K562 (cell line): ENCODE measurements around the gene CGB8. TPM values are rescaled to one million over a fixed set of nuclear protein-coding genes. Genes with fewer than 3 reads are reported as not detected.
A peak's percentile ranks its signal among the peaks of the same experiment; 100 is the strongest.

Experiments used
- FOSL1 ChIP-seq: fragments of 200-800 bp; sonication (Bioruptor generic); conservative IDR thresholded peaks from 2 replicates; pipeline ENCODE4 v1.6.1; 2016; ENCODE audit warnings: missing genetic modification characterization, missing compliant biosample characterization
- ID3 ChIP-seq, 2 experiments: fragments of 250-450 bp in 1 of 2; fragments of 450-650 bp in 1 of 2; sonication (Bioruptor Pico) in 1 of 2; IDR thresholded peaks; 2 replicates each; pipeline versions ENCODE4 v1.6.1 to v1.8.0; 2016 to 2021; ENCODE audit warnings: mild to moderate bottlenecking in 2 of 2, moderate library complexity in 2 of 2, missing compliant biosample characterization in 1 of 2, missing genetic modification characterization in 1 of 2
- KDM1A ChIP-seq, 2 experiments: fragments of 450-650 bp; IDR thresholded peaks; 2 replicates each; pipeline ENCODE4 v1.6.1; 2016; ENCODE audit warnings: mild to moderate bottlenecking in 2 of 2
- MAFG ChIP-seq: fragments of 450-650 bp; conservative IDR thresholded peaks from 2 replicates; pipeline ENCODE4 v1.6.1; 2016; ENCODE audit warnings: missing genetic modification characterization, missing compliant biosample characterization
- MAX ChIP-seq: sonication (generic); formaldehyde crosslinking; IDR thresholded peaks from 2 replicates; pipeline ENCODE4 v1.9.0; 2022; ENCODE audit warnings: mild to moderate bottlenecking, missing genetic modification reagents
- NR2C2 ChIP-seq, 2 experiments: fragments of 200-800 bp in 1 of 2; sonication (Bioruptor generic) in 1 of 2; sonication (generic) in 1 of 2; formaldehyde crosslinking in 1 of 2; IDR thresholded peaks; 2 replicates each; pipeline versions ENCODE4 v1.6.1 to v1.8.0; 2016 to 2022; ENCODE audit warnings: mild to moderate bottlenecking in 1 of 2, missing compliant biosample characterization in 1 of 2, missing genetic modification characterization in 1 of 2, missing genetic modification reagents in 1 of 2
- NR2F6 ChIP-seq: fragments of 450-650 bp; formaldehyde crosslinking; IDR thresholded peaks from 2 replicates; pipeline ENCODE4 v1.4.0; 2020; ENCODE audit warnings: mild to moderate bottlenecking
- PCBP1 ChIP-seq: fragments of 200-400 bp; formaldehyde crosslinking; IDR thresholded peaks from 2 replicates; pipeline ENCODE4 v1.6.1; 2018; ENCODE audit warnings: mild to moderate bottlenecking, low read depth, low read length; ENCODE audit not compliant: poor library complexity, severe bottlenecking
- POU5F1 ChIP-seq: fragments of 150-350 bp; IDR thresholded peaks from 2 replicates; pipeline ENCODE4 v1.6.1; 2014; ENCODE audit warnings: borderline replicate concordance, low read length, low read depth, mild to moderate bottlenecking; ENCODE audit not compliant: partially characterized antibody
- SAFB ChIP-seq: fragments of 200-400 bp; formaldehyde crosslinking; IDR thresholded peaks from 2 replicates; pipeline ENCODE4 v1.6.1; 2017; ENCODE audit warnings: low read depth, low read length, borderline replicate concordance
- SIN3B ChIP-seq: fragments of 450-650 bp; IDR thresholded peaks from 2 replicates; pipeline ENCODE4 v1.6.1; 2017; ENCODE audit warnings: low read depth, mild to moderate bottlenecking, moderate library complexity
- ZNF212 ChIP-seq: fragments of 450-650 bp; formaldehyde crosslinking; IDR thresholded peaks from 2 replicates; pipeline ENCODE4 v1.4.0; 2020; ENCODE audit warnings: mild to moderate bottlenecking
- ZNF316 ChIP-seq: fragments of 450-650 bp; IDR thresholded peaks from 2 replicates; pipeline ENCODE4 v1.6.1; 2016
- polyA plus RNA-seq, 8 experiments: library from polyadenylated mRNA; depleted of rRNA in 4 of 8; stranded (reverse) in 5 of 8; unstranded in 3 of 8; fragments of >200 nt; fragmentation: Nextera tagmentation in 2 of 8; fragmentation: Illumina TruSeq in 1 of 8; extraction: Ambion mirVana in 2 of 8; extraction: Trizol in 1 of 8; gene quantifications; 2 replicates each; pipeline versions ENCODE4 v1.2.1 to v1.2.3, GENCODE V29; 2011 to 2014; ENCODE audit warnings: inconsistent platforms in 1 of 8, missing spikeins in 1 of 8
- total RNA-seq, 7 experiments: library from RNA; depleted of rRNA in 6 of 7; stranded (reverse); fragments of >200 nt in 6 of 7; fragmentation: Illumina TruSeq in 2 of 7; extraction: Trizol in 2 of 7; gene quantifications; 2 replicates each; pipeline versions ENCODE4 v1.2.1 to v1.2.3, GENCODE V29; 2011 to 2021; ENCODE audit warnings: low replicate concordance in 1 of 7
- TF ChIP-seq, protein P1 (sequence below): fragments of 250-450 bp; sonication (Bioruptor Pico); IDR thresholded peaks from 2 replicates; pipeline ENCODE4 v1.4.0; 2020; ENCODE audit warnings: borderline replicate concordance
- TF ChIP-seq, protein P2 (sequence below): fragments of 200-800 bp; sonication (Bioruptor generic); IDR thresholded peaks from 2 replicates; pipeline ENCODE4 v1.6.1; 2016; ENCODE audit warnings: missing genetic modification characterization, missing compliant biosample characterization
- TF ChIP-seq, protein P3 (sequence below): IDR thresholded peaks from 3 replicates; pipeline ENCODE4 v1.6.1; 2011; ENCODE audit warnings: borderline replicate concordance, mild to moderate bottlenecking; ENCODE audit not compliant: insufficient read length, insufficient read depth

Gene CGB8
- total and polyA plus RNA-seq, 9 of the 15 experiments (the other 6 are each of a cell fraction or from before 2014, with no cell fraction given): not detected

- TF ChIP-seq, protein P1, sequence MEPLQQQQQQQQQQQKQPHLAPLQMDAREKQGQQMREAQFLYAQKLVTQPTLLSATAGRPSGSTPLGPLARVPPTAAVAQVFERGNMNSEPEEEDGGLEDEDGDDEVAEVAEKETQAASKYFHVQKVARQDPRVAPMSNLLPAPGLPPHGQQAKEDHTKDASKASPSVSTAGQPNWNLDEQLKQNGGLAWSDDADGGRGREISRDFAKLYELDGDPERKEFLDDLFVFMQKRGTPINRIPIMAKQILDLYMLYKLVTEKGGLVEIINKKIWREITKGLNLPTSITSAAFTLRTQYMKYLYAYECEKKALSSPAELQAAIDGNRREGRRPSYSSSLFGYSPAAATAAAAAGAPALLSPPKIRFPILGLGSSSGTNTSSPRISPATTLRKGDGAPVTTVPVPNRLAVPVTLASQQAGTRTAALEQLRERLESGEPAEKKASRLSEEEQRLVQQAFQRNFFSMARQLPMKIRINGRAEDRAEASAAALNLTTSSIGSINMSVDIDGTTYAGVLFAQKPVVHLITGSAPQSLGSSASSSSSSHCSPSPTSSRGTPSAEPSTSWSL (CRISPR knock-in tag): no peak
- TF ChIP-seq SAFB (no peak), POU5F1 (no peak), NR2C2 (CRISPR knock-in tag; IDR thresholded peaks at IDR 0.05) (no peak), NR2C2 (tag; IDR thresholded peaks at IDR 0.05) (peak; percentile 86), SIN3B (no peak), NR2F6 (CRISPR knock-in tag) (no peak), KDM1A (IDR thresholded peaks at IDR 0.05) (peak; percentile 56 to 64; a peak in 3 of 4 replicates), MAFG (tag) (no peak), ZNF316 (no peak), MAX (peak; percentile 23; the same call in 1 of the 2 replicates), FOSL1 (tag) (peak; percentile 77), ID3 (CRISPR knock-in tag; IDR thresholded peaks at IDR 0.05) (no peak), ID3 (tag; IDR thresholded peaks at IDR 0.05) (no peak), ZNF212 (CRISPR knock-in tag) (no peak), PCBP1 (no peak)
- TF ChIP-seq, protein P2, sequence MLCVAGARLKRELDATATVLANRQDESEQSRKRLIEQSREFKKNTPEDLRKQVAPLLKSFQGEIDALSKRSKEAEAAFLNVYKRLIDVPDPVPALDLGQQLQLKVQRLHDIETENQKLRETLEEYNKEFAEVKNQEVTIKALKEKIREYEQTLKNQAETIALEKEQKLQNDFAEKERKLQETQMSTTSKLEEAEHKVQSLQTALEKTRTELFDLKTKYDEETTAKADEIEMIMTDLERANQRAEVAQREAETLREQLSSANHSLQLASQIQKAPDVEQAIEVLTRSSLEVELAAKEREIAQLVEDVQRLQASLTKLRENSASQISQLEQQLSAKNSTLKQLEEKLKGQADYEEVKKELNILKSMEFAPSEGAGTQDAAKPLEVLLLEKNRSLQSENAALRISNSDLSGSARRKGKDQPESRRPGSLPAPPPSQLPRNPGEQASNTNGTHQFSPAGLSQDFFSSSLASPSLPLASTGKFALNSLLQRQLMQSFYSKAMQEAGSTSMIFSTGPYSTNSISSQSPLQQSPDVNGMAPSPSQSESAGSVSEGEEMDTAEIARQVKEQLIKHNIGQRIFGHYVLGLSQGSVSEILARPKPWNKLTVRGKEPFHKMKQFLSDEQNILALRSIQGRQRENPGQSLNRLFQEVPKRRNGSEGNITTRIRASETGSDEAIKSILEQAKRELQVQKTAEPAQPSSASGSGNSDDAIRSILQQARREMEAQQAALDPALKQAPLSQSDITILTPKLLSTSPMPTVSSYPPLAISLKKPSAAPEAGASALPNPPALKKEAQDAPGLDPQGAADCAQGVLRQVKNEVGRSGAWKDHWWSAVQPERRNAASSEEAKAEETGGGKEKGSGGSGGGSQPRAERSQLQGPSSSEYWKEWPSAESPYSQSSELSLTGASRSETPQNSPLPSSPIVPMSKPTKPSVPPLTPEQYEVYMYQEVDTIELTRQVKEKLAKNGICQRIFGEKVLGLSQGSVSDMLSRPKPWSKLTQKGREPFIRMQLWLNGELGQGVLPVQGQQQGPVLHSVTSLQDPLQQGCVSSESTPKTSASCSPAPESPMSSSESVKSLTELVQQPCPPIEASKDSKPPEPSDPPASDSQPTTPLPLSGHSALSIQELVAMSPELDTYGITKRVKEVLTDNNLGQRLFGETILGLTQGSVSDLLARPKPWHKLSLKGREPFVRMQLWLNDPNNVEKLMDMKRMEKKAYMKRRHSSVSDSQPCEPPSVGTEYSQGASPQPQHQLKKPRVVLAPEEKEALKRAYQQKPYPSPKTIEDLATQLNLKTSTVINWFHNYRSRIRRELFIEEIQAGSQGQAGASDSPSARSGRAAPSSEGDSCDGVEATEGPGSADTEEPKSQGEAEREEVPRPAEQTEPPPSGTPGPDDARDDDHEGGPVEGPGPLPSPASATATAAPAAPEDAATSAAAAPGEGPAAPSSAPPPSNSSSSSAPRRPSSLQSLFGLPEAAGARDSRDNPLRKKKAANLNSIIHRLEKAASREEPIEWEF (CRISPR knock-in tag): no peak
- TF ChIP-seq, protein P3, sequence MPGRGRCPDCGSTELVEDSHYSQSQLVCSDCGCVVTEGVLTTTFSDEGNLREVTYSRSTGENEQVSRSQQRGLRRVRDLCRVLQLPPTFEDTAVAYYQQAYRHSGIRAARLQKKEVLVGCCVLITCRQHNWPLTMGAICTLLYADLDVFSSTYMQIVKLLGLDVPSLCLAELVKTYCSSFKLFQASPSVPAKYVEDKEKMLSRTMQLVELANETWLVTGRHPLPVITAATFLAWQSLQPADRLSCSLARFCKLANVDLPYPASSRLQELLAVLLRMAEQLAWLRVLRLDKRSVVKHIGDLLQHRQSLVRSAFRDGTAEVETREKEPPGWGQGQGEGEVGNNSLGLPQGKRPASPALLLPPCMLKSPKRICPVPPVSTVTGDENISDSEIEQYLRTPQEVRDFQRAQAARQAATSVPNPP: no peak
These were observed 27.7 kb downstream of the CGB8 start (continued) for GRCh38 chr19:49020931-49021895.
